ENCODE measurements around the gene SPINK1. TPM values are rescaled to one million over a fixed set of nuclear protein-coding genes. Genes with fewer than 3 reads are reported as not detected.

Gene SPINK1
- total and polyA plus RNA-seq, 2 of the 13 experiments (the other 11 are each of a cell fraction or from before 2014, with no cell fraction given) = 14.7 to 17.1 TPM

DNA sequence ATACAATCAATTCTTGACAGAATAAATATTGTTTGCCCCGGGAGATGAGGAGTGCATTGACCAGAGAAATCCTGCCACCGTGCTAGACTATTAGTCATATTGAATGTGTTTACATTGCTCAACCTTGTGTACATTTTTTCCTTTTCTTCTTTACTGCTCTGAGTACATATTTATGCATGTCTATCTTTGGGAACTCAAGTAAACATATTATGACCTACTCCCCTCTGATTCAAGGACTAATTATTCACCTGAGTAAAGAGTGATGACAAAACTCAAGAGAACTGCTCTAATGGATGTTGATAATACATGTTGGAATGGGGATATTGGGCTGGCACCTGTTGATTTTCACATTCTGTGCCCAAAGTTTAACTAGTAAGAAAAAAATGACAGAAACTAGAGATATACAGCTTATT is 3.9 kb upstream of the SPINK1 start (continued):
- TF ChIP-seq, protein P1, sequence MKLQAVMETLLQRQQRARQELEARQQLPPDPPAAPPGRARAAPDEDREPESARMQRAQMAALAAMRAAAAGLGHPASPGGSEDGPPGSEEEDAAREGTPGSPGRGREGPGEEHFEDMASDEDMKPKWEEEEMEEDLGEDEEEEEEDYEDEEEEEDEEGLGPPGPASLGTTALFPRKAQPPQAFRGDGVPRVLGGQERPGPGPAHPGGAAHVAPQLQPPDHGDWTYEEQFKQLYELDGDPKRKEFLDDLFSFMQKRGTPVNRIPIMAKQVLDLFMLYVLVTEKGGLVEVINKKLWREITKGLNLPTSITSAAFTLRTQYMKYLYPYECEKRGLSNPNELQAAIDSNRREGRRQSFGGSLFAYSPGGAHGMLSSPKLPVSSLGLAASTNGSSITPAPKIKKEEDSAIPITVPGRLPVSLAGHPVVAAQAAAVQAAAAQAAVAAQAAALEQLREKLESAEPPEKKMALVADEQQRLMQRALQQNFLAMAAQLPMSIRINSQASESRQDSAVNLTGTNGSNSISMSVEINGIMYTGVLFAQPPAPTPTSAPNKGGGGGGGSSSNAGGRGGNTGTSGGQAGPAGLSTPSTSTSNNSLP (IDR thresholded peaks at IDR 0.05; ENCODE audit: low read depth, low read length) = peak; percentile 99
- TF ChIP-seq ZNF75D (CRISPR knock-in tag; IDR thresholded peaks at IDR 0.05; ENCODE audit: borderline replicate concordance) = no peak
- TF ChIP-seq, protein P2, sequence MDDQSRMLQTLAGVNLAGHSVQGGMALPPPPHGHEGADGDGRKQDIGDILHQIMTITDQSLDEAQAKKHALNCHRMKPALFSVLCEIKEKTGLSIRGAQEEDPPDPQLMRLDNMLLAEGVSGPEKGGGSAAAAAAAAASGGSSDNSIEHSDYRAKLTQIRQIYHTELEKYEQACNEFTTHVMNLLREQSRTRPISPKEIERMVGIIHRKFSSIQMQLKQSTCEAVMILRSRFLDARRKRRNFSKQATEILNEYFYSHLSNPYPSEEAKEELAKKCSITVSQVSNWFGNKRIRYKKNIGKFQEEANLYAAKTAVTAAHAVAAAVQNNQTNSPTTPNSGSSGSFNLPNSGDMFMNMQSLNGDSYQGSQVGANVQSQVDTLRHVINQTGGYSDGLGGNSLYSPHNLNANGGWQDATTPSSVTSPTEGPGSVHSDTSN (CRISPR knock-in tag; IDR thresholded peaks at IDR 0.05; ENCODE audit: borderline replicate concordance) = no peak
- peak; percentile 90 for TF ChIP-seq BHLHE40 (IDR thresholded peaks at IDR 0.05; ENCODE audit: low read length)
- no peak for TF ChIP-seq ZNF460 (CRISPR knock-in tag; IDR thresholded peaks at IDR 0.05; ENCODE audit: borderline replicate concordance)
- no peak for TF ChIP-seq KLF9 (CRISPR knock-in tag; IDR thresholded peaks at IDR 0.05; ENCODE audit: low read depth)
- TF ChIP-seq, protein P3, sequence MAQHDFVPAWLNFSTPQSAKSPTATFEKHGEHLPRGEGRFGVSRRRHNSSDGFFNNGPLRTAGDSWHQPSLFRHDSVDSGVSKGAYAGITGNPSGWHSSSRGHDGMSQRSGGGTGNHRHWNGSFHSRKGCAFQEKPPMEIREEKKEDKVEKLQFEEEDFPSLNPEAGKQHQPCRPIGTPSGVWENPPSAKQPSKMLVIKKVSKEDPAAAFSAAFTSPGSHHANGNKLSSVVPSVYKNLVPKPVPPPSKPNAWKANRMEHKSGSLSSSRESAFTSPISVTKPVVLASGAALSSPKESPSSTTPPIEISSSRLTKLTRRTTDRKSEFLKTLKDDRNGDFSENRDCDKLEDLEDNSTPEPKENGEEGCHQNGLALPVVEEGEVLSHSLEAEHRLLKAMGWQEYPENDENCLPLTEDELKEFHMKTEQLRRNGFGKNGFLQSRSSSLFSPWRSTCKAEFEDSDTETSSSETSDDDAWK (CRISPR knock-in tag; IDR thresholded peaks at IDR 0.05) = no peak
- peak; percentile 79; the same call in 1 of the 2 replicates for TF ChIP-seq MXD4 (CRISPR knock-in tag; IDR thresholded peaks at IDR 0.05)
- TF ChIP-seq ZBTB8A (CRISPR knock-in tag; IDR thresholded peaks at IDR 0.05; ENCODE audit: borderline replicate concordance, low read depth) = no peak
- no peak for TF ChIP-seq PLRG1 (conservative IDR thresholded peaks at IDR 0.05)
- peak; percentile 31; the same call in 1 of the 2 replicates for TF ChIP-seq ZNF292 (CRISPR knock-in tag; IDR thresholded peaks at IDR 0.05; ENCODE audit: borderline replicate concordance, low read depth)
- peak; percentile 96 for TF ChIP-seq ZSCAN9 (CRISPR knock-in tag; IDR thresholded peaks at IDR 0.05; ENCODE audit: borderline replicate concordance)
- no peak for TF ChIP-seq KDM2A (CRISPR knock-in tag; IDR thresholded peaks at IDR 0.05; ENCODE audit: borderline replicate concordance, low read depth)
- no peak for TF ChIP-seq NCOA1 (CRISPR knock-in tag; IDR thresholded peaks at IDR 0.05)
- TF ChIP-seq ZNF530 (CRISPR knock-in tag; IDR thresholded peaks at IDR 0.05; ENCODE audit: low read depth) = no peak
- TF ChIP-seq ZNF24 (IDR thresholded peaks at IDR 0.05) = peak; percentile 75; the same call in 1 of the 2 replicates
- 0 out of 2 replicates have a peak, but pooled peaks have one; percentile 40 for TF ChIP-seq ZBTB7B (CRISPR knock-in tag; IDR thresholded peaks at IDR 0.05)
- peak; percentile 99 for TF ChIP-seq FOSL1 (CRISPR knock-in tag; IDR thresholded peaks at IDR 0.05; ENCODE audit: borderline replicate concordance)
- peak; percentile 69 for TF ChIP-seq ASH2L (IDR thresholded peaks at IDR 0.05; ENCODE audit: insufficient read length, low read depth, low read length)
- no peak for TF ChIP-seq ZSCAN12 (CRISPR knock-in tag; IDR thresholded peaks at IDR 0.05)
- TF ChIP-seq ZNF598 (CRISPR knock-in tag; IDR thresholded peaks at IDR 0.05; ENCODE audit: borderline replicate concordance) = no peak
- no peak for TF ChIP-seq ZNF101 (CRISPR knock-in tag; IDR thresholded peaks at IDR 0.05; ENCODE audit: borderline replicate concordance, low read depth)
- no peak for TF ChIP-seq ARNT (IDR thresholded peaks at IDR 0.05)
- TF ChIP-seq CENPX (CRISPR knock-in tag; IDR thresholded peaks at IDR 0.05) = no peak
- no peak for TF ChIP-seq SP2 (CRISPR knock-in tag; IDR thresholded peaks at IDR 0.05)
- TF ChIP-seq CREM (IDR thresholded peaks at IDR 0.05) = peak; percentile 95
- no peak for TF ChIP-seq CREM (CRISPR knock-in tag; IDR thresholded peaks at IDR 0.05)
- peak; percentile 98 for TF ChIP-seq ELF3 (CRISPR knock-in tag; IDR thresholded peaks at IDR 0.05)
- TF ChIP-seq, protein P4, sequence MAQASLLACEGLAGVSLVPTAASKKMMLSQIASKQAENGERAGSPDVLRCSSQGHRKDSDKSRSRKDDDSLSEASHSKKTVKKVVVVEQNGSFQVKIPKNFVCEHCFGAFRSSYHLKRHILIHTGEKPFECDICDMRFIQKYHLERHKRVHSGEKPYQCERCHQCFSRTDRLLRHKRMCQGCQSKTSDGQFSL (CRISPR knock-in tag; IDR thresholded peaks at IDR 0.05) = no peak
- peak; percentile 54 for TF ChIP-seq RFX3 (CRISPR knock-in tag; IDR thresholded peaks at IDR 0.05)
- TF ChIP-seq ZNF282 (IDR thresholded peaks at IDR 0.05; ENCODE audit: partially characterized antibody) = no peak

All from HepG2 (cell line).